ENCODE results near the gene LIN7A.

- TF ChIP-seq, protein P1, sequence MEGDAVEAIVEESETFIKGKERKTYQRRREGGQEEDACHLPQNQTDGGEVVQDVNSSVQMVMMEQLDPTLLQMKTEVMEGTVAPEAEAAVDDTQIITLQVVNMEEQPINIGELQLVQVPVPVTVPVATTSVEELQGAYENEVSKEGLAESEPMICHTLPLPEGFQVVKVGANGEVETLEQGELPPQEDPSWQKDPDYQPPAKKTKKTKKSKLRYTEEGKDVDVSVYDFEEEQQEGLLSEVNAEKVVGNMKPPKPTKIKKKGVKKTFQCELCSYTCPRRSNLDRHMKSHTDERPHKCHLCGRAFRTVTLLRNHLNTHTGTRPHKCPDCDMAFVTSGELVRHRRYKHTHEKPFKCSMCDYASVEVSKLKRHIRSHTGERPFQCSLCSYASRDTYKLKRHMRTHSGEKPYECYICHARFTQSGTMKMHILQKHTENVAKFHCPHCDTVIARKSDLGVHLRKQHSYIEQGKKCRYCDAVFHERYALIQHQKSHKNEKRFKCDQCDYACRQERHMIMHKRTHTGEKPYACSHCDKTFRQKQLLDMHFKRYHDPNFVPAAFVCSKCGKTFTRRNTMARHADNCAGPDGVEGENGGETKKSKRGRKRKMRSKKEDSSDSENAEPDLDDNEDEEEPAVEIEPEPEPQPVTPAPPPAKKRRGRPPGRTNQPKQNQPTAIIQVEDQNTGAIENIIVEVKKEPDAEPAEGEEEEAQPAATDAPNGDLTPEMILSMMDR (IDR thresholded peaks at IDR 0.05): no peak
- no peak for TF ChIP-seq POLR2A (IDR thresholded peaks at IDR 0.05)
Measured at GRCh38 chr12:80986224-80986623, 48.5 kb upstream of the LIN7A start.
